Activated T-helper 2 cell treated with anti-CD3 and anti-CD28 coated beads, Interferon-gamma antibody, Interleukin-2, Interleukin-4, amounts not matched to agents 10 μg/mL and 5 μg/mL and 100 μg/mL, durations not matched to agents 14 hours and 24 hours and 36 hours (primary cell): ENCODE measurements around the gene DAZAP1. TPM values are rescaled to one million over a fixed set of nuclear protein-coding genes. Genes with fewer than 3 reads are reported as not detected.

ENCODE experiments used
- DNase-seq: peaks from one replicate; pipeline ENCODE4 v3.0.0; 2021; ENCODE audit warnings: low spot score
- H3K27ac Mint-ChIP-seq: one replicate; pipeline ENCODE4 v1.8.0; 2021; ENCODE audit warnings: mixed read lengths
- H3K27me3 Mint-ChIP-seq: one replicate; pipeline ENCODE4 v1.8.0; 2021; ENCODE audit warnings: low read depth, mixed read lengths
- H3K36me3 Mint-ChIP-seq: one replicate; pipeline ENCODE4 v1.8.0; 2021; ENCODE audit warnings: low read depth, mixed read lengths
- H3K4me1 Mint-ChIP-seq: one replicate; pipeline ENCODE4 v1.8.0; 2021; ENCODE audit warnings: low read depth, mixed read lengths
- H3K4me3 Mint-ChIP-seq: one replicate; pipeline ENCODE4 v1.8.0; 2021; ENCODE audit warnings: low read depth, mild to moderate bottlenecking, moderate library complexity, mixed read lengths
- H3K9me3 Mint-ChIP-seq: one replicate; pipeline ENCODE4 v1.8.0; 2021; ENCODE audit warnings: mixed read lengths
- intact Hi-C: fragments of 100-400 bp; cut with micrococcal nuclease; formaldehyde crosslinking; loops from one replicate; pipeline ENCODE4 v1.15.1; 2023
- total RNA-seq: library from RNA; stranded (reverse); gene quantifications from 2 replicates; pipeline ENCODE4 v1.2.3, GENCODE V29; 2022

The DAZAP1 gene
- total RNA-seq, 1 donor from 2014 or later = 290 TPM

- Mint-ChIP-seq H3K9me3 (no peaks in the 10 kb centered on the region), H3K36me3 (peaks cover 48% of the 10 kb centered on the region), H3K27me3 (no peaks in the 10 kb centered on the region), H3K4me1 (peaks cover 15% of the 10 kb centered on the region), H3K27ac (no peak overlapping the region), H3K4me3 (peak overlapping the region; percentile 99)
- intact Hi-C loops = loop anchor here (10.0 kb wide), 1 partner anchor 74 kb away; the partner anchor contains the start of gene ADAMTSL5
- DNase-seq = no peak
These were observed 33.6 kb downstream of the DAZAP1 start for GRCh38 chr19:1441022-1441426.

GRCh38 chr19:1441677-1442438, 34.5 kb downstream of the DAZAP1 start:
- Mint-ChIP-seq H3K27me3 (peaks cover 3% of the 10 kb centered on the region), H3K36me3 (peaks cover 48% of the 10 kb centered on the region), H3K4me3 (peak overlapping the region; percentile 56), H3K9me3 (no peaks in the 10 kb centered on the region), H3K4me1 (peaks cover 15% of the 10 kb centered on the region), H3K27ac (no peak overlapping the region)
- DNase-seq = no peak
- intact Hi-C loops = loop anchor here (10.0 kb wide), 1 partner anchor 73 kb away; the partner anchor contains the start of gene ADAMTSL5

GRCh38 chr19:1445185-1445931, 38.0 kb downstream of the DAZAP1 start:
- H3K27me3 Mint-ChIP-seq = peaks cover 24% of the 10 kb centered on the region
- peaks cover 25% of the 10 kb centered on the region for H3K36me3 Mint-ChIP-seq
- no peak overlapping the region for H3K27ac Mint-ChIP-seq
- no peaks in the 10 kb centered on the region for H3K9me3 Mint-ChIP-seq
- peaks cover 4% of the 10 kb centered on the region for H3K4me1 Mint-ChIP-seq
- intact Hi-C loops = loop anchor here (10.0 kb wide), 1 partner anchor 69 kb away; the partner anchor contains the start of gene ADAMTSL5
- H3K4me3 Mint-ChIP-seq = peak overlapping the region; percentile 63
- peak; percentile 78 for DNase-seq

- H3K4me3 Mint-ChIP-seq = no peak overlapping the region
- peaks cover 2% of the 10 kb centered on the region for H3K4me1 Mint-ChIP-seq
- peaks cover 32% of the 10 kb centered on the region for H3K27me3 Mint-ChIP-seq
- H3K9me3 Mint-ChIP-seq = no peaks in the 10 kb centered on the region
- H3K36me3 Mint-ChIP-seq = peaks cover 17% of the 10 kb centered on the region
- DNase-seq = no peak
- H3K27ac Mint-ChIP-seq = no peak overlapping the region
- intact Hi-C loops = loop anchor here (10.0 kb wide), 1 partner anchor 69 kb away; the partner anchor contains the start of gene ADAMTSL5
These were observed 38.7 kb downstream of the DAZAP1 start for GRCh38 chr19:1445932-1446712.

- intact Hi-C loops = loop anchor here (10.0 kb wide), 1 partner anchor 68 kb away; the partner anchor contains the start of gene ADAMTSL5
- Mint-ChIP-seq H3K4me1 (peaks cover 2% of the 10 kb centered on the region), H3K36me3 (peaks cover 10% of the 10 kb centered on the region), H3K27me3 (peaks cover 37% of the 10 kb centered on the region), H3K9me3 (no peaks in the 10 kb centered on the region), H3K27ac (no peak overlapping the region), H3K4me3 (no peak overlapping the region)
- DNase-seq = no peak
These were observed 39.5 kb downstream of the DAZAP1 start for GRCh38 chr19:1446713-1447481.

- Mint-ChIP-seq H3K4me3 (no peak overlapping the region), H3K27ac (no peak overlapping the region)
These were observed 40.1 kb downstream of the DAZAP1 start for GRCh38 chr19:1447504-1447903.

GRCh38 chr19:1447944-1448343, 40.6 kb downstream of the DAZAP1 start:
- Mint-ChIP-seq H3K27me3 (peaks cover 44% of the 10 kb centered on the region), H3K36me3 (no peaks in the 10 kb centered on the region), H3K4me3 (no peak overlapping the region), H3K27ac (no peak overlapping the region), H3K4me1 (peaks cover 2% of the 10 kb centered on the region), H3K9me3 (no peaks in the 10 kb centered on the region)
- intact Hi-C loops = loop anchor here (10.0 kb wide), 1 partner anchor 67 kb away; the partner anchor contains the start of gene ADAMTSL5
- no peak for DNase-seq

More at GRCh38 chr19:1447504-1447903, 40.1 kb downstream of the DAZAP1 start:
- Mint-ChIP-seq H3K27me3 (peaks cover 39% of the 10 kb centered on the region), H3K9me3 (no peaks in the 10 kb centered on the region), H3K4me1 (peaks cover 2% of the 10 kb centered on the region), H3K36me3 (peaks cover 4% of the 10 kb centered on the region)
- intact Hi-C loops = loop anchor here (10.0 kb wide), 1 partner anchor 67 kb away; the partner anchor contains the start of gene ADAMTSL5
- no peak for DNase-seq

GRCh38 chr19:1449467-1450442, 42.4 kb downstream of the DAZAP1 start, which contains the start of gene APC2:
APC2 (plus strand) TSS chr19:1450121; CDS start chr19:1453002, 2,881 bp downstream.
- Mint-ChIP-seq H3K36me3 (no peaks in the 10 kb centered on the region), H3K9me3 (no peaks in the 10 kb centered on the region), H3K27me3 (peaks cover 51% of the 10 kb centered on the region), H3K4me3 (no peak within 1 kb of the TSS), H3K4me1 (peaks cover 2% of the 10 kb centered on the region), H3K27ac (no peak within 1 kb of the TSS)
- intact Hi-C loops = loop anchor here (10.0 kb wide), 1 partner anchor 65 kb away; the partner anchor contains the start of gene ADAMTSL5
- DNase-seq = no peak

- DNase-seq = no peak
- Mint-ChIP-seq H3K27me3 (peaks cover 59% of the 10 kb centered on the region), H3K27ac (no peak overlapping the region), H3K9me3 (no peaks in the 10 kb centered on the region), H3K4me1 (peaks cover 4% of the 10 kb centered on the region), H3K4me3 (no peak overlapping the region), H3K36me3 (no peaks in the 10 kb centered on the region)
- intact Hi-C loops = no loop called here
These were observed 43.6 kb downstream of the DAZAP1 start for GRCh38 chr19:1450735-1451731.
